ENCODE measurements around the gene TAMALIN.

TAMALIN gene

DNA sequence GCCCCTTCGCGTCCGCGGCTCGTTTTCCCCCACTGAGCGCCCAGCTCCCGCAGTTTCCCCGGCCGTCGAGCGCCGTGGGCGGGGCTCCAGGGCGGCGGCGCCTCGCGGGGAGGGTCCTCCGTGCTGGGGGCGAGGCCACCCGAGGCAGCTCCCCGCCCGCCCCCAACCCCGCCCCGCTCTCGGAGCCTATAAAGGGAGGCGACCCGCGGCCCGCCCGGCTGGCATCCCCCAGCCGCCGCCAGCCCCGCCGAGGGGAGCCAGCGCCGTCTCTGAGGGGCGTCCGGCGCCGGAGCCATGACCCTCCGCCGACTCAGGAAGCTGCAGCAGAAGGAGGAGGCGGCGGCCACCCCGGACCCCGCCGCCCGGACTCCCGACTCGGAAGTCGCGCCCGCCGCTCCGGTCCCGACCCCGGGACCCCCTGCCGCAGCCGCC is at the start of gene TAMALIN:
Gene TAMALIN, plus strand, starts transcription at position 221 of the 432 bp plus-strand sequence. Its CDS starts 74 bp downstream, at position 295.
- TF ChIP-seq, protein P1, sequence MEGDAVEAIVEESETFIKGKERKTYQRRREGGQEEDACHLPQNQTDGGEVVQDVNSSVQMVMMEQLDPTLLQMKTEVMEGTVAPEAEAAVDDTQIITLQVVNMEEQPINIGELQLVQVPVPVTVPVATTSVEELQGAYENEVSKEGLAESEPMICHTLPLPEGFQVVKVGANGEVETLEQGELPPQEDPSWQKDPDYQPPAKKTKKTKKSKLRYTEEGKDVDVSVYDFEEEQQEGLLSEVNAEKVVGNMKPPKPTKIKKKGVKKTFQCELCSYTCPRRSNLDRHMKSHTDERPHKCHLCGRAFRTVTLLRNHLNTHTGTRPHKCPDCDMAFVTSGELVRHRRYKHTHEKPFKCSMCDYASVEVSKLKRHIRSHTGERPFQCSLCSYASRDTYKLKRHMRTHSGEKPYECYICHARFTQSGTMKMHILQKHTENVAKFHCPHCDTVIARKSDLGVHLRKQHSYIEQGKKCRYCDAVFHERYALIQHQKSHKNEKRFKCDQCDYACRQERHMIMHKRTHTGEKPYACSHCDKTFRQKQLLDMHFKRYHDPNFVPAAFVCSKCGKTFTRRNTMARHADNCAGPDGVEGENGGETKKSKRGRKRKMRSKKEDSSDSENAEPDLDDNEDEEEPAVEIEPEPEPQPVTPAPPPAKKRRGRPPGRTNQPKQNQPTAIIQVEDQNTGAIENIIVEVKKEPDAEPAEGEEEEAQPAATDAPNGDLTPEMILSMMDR (IDR thresholded peaks at IDR 0.05; ENCODE audit: low read depth, low read length, missing control alignments), result no peak
- H3K4me3 ChIP-seq (replicated peaks; ENCODE audit: low read depth, low read length), result peak within 1 kb of the TSS; percentile 52
- DNase-seq (ENCODE audit: extremely low read depth, low read depth), result no peak

- TF ChIP-seq, protein P1 (IDR thresholded peaks at IDR 0.05; ENCODE audit: low read depth, low read length, missing control alignments), result no peak
- no peak for DNase-seq (ENCODE audit: extremely low read depth, low read depth)
- H3K4me3 ChIP-seq (replicated peaks; ENCODE audit: low read depth, low read length), result no peak overlapping the region
Observed at GRCh38 chr12:51958542-51958941, 48.2 kb upstream of the TAMALIN start.

GRCh38 chr12:51959211-51959610 is 47.5 kb upstream of the TAMALIN start:
- DNase-seq (ENCODE audit: extremely low read depth, low read depth), result no peak
- TF ChIP-seq, protein P1 (IDR thresholded peaks at IDR 0.05; ENCODE audit: low read depth, low read length, missing control alignments), result no peak
- no peak overlapping the region for H3K4me3 ChIP-seq (replicated peaks; ENCODE audit: low read depth, low read length)

- TF ChIP-seq, protein P1 (IDR thresholded peaks at IDR 0.05; ENCODE audit: low read depth, low read length, missing control alignments), result no peak
- DNase-seq (ENCODE audit: extremely low read depth, low read depth), result no peak
- H3K4me3 ChIP-seq (replicated peaks; ENCODE audit: low read depth, low read length), result no peak overlapping the region
Observed at GRCh38 chr12:51959921-51960320, 46.8 kb upstream of the TAMALIN start.

- DNase-seq (ENCODE audit: extremely low read depth, low read depth), result no peak
- TF ChIP-seq, protein P1 (IDR thresholded peaks at IDR 0.05; ENCODE audit: low read depth, low read length, missing control alignments), result no peak
- no peak overlapping the region for H3K4me3 ChIP-seq (replicated peaks; ENCODE audit: low read depth, low read length)
Observed at GRCh38 chr12:51960488-51960887, 46.3 kb upstream of the TAMALIN start.

- H3K4me3 ChIP-seq (replicated peaks; ENCODE audit: low read depth, low read length), result no peak overlapping the region
- no peak for DNase-seq (ENCODE audit: extremely low read depth, low read depth)
- TF ChIP-seq, protein P1 (IDR thresholded peaks at IDR 0.05; ENCODE audit: low read depth, low read length, missing control alignments), result no peak
Observed at GRCh38 chr12:51960890-51961289, 45.9 kb upstream of the TAMALIN start.

DNA sequence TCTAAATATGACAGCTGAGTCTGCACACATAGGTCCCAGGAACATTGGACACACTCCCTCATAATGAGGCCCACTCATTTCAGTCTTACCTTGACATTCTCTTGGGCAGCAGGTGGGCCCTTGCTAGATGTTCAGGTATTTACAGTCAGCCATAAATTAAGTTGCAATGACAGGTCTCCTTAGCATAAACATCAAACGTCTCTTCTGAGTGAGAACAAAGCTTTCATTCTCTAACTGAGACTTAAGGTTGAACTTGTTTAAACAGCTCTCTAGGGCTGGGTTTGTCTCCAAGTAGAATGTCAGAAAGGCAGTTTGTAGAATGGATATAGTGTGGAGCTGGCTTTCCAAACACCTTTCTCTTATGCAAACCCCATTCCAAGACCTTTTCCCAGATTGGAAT is 44.9 kb upstream of the TAMALIN start:
- TF ChIP-seq, protein P1 (IDR thresholded peaks at IDR 0.05; ENCODE audit: low read depth, low read length, missing control alignments), result no peak
- no peak for DNase-seq (ENCODE audit: extremely low read depth, low read depth)
- H3K4me3 ChIP-seq (replicated peaks; ENCODE audit: low read depth, low read length), result no peak overlapping the region

All from HFF-Myc (cell line).